Omental fat pad (tissue), 4 donors: ENCODE measurements around the gene ZBTB5. TPM values are rescaled to one million over a fixed set of nuclear protein-coding genes. Genes with fewer than 3 reads are reported as not detected.
"Not testable (repeated sequence)": the region's sequence is repeated elsewhere in the genome, so short reads cannot be mapped to it uniquely, and the experiment has no call there.

Experiments used
- ATAC-seq: fragments of 150-250 bp; one replicate; pipeline ENCODE4 v1.9.1; 2016; ENCODE audit warnings: mild to moderate bottlenecking, moderate library complexity; ENCODE audit not compliant: low FRiP score
- DNase-seq: peaks from one replicate; pipeline ENCODE4 v3.0.0-alpha.2; 2019; ENCODE audit warnings: low spot score
- total RNA-seq, 4 donors: library from RNA; depleted of rRNA; stranded (reverse); fragments of >200 nt; gene quantifications; one replicate each; pipeline ENCODE4 v1.1.0, GENCODE V29; 2016
- TF ChIP-seq, protein P1 (sequence below), 3 donors: fragments of 450-650 bp; IDR thresholded peaks; one replicate each; pipeline ENCODE4 v1.5.1; 2016 to 2017; ENCODE audit warnings: antibody characterized with exemption in 3 of 3, mild to moderate bottlenecking in 3 of 3, moderate library complexity in 2 of 3

Gene ZBTB5, protein sequence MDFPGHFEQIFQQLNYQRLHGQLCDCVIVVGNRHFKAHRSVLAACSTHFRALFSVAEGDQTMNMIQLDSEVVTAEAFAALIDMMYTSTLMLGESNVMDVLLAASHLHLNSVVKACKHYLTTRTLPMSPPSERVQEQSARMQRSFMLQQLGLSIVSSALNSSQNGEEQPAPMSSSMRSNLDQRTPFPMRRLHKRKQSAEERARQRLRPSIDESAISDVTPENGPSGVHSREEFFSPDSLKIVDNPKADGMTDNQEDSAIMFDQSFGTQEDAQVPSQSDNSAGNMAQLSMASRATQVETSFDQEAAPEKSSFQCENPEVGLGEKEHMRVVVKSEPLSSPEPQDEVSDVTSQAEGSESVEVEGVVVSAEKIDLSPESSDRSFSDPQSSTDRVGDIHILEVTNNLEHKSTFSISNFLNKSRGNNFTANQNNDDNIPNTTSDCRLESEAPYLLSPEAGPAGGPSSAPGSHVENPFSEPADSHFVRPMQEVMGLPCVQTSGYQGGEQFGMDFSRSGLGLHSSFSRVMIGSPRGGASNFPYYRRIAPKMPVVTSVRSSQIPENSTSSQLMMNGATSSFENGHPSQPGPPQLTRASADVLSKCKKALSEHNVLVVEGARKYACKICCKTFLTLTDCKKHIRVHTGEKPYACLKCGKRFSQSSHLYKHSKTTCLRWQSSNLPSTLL
- total RNA-seq: 1 to 10 TPM; 7.4 to 8.7 (median 7.8) TPM

DNA sequence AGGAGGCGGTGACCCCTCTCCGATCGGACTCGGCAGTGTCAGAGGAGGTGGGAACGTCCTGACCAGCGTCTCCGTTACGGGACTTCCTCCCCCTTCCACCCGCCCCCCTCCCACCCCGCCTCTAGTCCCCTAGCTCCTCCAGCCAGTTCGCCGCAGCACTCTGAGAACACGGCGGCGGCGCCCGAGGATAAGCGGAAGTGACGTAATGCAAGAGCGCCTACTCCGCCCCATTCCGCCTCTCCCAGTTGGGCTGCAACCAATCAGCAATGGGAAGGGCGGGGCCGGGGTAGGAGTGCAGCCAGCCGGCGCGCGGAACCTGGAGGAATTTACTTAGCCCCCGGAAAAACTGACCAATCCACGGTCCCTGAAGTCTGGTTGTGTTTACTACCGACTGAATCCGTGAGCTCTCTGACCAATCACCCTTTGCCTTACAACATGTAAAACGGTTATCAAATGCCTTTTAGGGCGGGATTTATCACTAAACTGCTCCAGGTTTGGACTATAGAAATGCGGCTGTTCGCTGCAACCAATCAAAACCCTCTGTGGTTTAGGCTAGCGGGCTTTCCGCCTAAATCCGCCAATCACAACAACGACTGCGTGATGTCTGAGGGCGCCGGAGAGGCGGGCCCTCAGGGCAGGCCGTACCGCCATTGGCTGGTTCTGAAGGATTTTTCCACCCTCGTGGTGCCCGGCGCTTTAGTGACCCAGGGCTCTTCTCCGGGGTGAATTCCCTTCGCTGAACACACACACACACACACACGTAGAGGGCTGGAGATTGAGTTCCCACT lies at the start of gene ZBTB5:
TSS of gene ZBTB5 (minus strand) at position 202 of the 788 bp plus-strand sequence. CDS start 22,899 bp downstream, outside the sequence.
- TF ChIP-seq, protein P1, sequence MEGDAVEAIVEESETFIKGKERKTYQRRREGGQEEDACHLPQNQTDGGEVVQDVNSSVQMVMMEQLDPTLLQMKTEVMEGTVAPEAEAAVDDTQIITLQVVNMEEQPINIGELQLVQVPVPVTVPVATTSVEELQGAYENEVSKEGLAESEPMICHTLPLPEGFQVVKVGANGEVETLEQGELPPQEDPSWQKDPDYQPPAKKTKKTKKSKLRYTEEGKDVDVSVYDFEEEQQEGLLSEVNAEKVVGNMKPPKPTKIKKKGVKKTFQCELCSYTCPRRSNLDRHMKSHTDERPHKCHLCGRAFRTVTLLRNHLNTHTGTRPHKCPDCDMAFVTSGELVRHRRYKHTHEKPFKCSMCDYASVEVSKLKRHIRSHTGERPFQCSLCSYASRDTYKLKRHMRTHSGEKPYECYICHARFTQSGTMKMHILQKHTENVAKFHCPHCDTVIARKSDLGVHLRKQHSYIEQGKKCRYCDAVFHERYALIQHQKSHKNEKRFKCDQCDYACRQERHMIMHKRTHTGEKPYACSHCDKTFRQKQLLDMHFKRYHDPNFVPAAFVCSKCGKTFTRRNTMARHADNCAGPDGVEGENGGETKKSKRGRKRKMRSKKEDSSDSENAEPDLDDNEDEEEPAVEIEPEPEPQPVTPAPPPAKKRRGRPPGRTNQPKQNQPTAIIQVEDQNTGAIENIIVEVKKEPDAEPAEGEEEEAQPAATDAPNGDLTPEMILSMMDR (IDR thresholded peaks at IDR 0.05): peak in 1 of 3 donors; percentile 1
- peak; percentile 97 for DNase-seq
- ATAC-seq: peak; percentile 92

DNA sequence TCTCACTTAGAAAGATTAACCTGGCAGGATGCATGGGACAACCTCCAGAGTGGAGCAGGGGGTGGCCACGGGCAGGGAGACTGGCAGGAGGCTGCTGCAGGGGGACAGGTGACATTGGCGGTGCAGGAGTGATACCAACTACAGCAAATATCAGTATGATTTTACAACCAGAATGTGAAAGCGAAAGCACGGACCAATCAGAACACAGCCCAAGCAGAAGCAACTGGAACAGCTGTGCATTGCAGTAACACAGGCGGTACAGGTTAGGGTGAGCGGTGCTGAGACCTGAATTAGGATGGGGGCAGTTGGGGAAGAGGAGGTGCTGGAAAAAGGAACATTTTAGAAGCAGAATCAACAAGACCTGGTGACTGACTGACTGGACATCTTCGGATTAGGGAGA lies 49.7 kb upstream of the ZBTB5 start:
- DNase-seq: no peak
- TF ChIP-seq, protein P1 (IDR thresholded peaks at IDR 0.05): no peak

DNA sequence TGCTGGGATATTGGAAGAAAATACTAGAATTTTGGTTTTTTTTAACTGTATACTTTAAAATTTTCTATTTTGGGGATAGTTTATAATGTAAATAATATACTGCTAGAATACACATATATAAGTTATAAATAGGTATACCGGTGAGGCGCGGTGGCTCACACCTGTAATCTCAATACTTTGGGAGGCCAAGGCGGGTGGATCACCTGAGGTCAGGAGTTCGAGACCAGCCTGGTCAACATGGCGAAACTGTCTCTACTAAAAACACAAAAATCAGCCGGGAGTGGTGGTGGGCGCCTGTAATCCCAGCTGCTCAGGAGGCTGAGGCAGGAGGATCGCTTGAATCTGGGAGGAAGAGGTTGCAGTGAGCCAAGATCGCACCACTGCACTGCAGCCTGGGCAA lies 49.2 kb upstream of the ZBTB5 start:
- DNase-seq, ATAC-seq: not testable (repeated sequence)

More for the DNA sequence above, 49.7 kb upstream of the ZBTB5 start:
- ATAC-seq: no peak

DNA sequence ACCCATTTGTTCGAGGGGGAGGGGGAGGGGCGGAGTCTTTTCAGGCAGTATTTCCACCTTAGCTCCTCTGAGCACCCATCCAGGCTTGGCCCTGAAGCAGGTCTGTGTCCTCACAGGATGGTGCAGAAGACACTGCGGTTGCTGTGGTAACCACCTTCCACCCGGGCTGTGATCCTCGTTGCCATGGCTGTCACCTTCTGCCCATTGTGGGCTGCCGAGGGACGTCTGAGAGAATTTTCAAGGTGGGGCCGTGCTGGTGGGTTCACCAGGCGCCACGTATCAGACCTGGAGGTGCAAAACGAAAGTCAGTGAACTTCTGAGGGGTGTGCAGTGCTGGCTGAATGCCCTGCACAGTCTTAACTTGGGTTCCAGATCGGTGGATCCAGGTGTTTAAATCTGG lies 47.2 kb upstream of the ZBTB5 start:
- no peak for ATAC-seq
- TF ChIP-seq, protein P1 (IDR thresholded peaks at IDR 0.05): no peak
- DNase-seq: no peak

DNA sequence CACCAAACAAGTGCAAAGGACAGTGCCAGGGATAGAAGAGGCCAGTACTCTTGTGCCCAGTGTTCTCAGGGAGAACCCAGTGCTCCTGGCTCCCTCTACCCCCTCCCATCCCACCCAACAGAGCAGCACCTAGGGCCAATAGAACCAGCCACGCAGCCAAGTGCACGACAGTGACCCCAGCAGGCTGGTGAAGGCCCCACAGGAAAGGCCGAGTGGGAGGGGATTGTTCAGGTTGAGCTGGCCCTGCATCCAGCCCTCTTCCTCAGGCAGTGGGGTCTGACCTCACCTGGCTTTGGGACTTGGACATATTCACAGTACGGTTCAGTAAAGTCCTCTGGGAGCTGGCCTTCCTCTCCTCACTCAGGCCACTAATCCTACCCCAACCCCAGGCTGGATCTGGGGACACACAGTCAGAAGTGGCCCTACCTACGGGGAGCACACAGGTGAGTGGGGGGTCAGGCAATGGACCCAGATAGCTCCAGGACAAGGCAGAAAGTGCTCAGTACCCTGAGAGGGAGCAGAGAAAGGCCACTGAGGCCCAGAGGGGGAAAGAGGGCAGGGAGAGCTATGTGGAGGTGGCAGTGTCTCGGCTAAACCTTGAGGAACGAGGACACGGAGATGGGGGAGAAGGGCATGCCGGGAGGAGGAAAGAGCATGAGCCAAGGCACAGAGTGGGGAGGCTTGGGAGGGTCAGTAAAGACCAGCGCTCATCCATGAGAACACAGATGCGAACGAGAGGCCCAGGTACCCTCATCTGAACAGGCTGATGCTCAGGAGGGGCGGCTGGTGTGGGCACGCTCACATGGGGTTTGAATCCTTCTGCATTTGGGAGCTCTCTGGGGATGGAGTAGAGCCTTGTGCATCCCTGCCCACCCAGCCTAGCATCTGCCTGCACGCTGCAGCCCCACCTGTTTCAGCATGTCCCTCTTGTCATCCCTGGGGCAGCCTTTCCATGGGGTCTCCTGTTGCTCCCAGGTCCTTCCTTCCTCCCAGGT lies 46.1 kb upstream of the ZBTB5 start:
- DNase-seq (no peak), ATAC-seq (no peak)

DNA sequence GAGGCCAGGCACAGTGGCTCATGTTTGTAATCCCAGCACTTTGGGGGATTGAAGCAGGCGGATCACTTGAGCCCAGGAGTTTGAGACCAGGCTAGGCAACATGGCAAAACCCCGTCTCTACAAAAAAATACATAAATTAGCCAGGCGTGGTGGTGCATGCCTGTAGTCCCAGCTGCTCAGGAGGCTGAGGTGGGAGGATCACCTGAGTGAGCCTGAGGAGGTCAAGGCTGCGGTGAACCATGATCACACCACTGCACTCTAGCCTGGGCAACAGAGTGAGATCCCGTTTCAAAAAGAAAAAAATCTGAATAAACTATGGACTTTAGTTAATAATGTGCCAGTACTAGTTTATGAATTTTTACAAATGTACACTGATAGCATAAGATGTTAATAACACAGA lies 44.8 kb upstream of the ZBTB5 start:
- not testable (repeated sequence) for ATAC-seq, DNase-seq

More for the DNA sequence above, 46.1 kb upstream of the ZBTB5 start:
- TF ChIP-seq, protein P1 (IDR thresholded peaks at IDR 0.05): no peak

DNA sequence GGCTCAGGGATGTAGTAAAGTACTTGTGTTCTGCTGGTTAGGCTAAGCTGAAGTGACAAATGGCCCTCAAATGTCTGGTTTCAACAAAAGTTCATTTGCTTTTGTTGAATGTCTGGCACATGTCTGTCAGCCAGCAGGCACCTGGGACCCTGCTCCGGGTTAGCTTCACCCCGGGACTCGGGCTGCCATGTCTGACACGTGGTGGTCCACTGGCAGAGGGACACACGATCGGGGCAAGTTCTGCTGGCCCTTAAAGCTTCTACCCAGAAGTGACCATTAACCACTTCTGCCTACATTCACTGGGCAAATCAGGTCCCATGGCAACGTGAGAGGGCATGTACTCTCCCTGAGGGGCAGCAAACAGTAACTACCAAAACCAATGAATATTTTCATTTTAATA lies 44.3 kb upstream of the ZBTB5 start:
- TF ChIP-seq, protein P1 (IDR thresholded peaks at IDR 0.05): no peak
- DNase-seq (no peak), ATAC-seq (no peak)
